Trophoblast cell (in vitro differentiated cells and primary cell): Measurements from ENCODE around the gene PRKAR1B.

Experiments
- DNase-seq, 2 donors: peaks; one replicate each; pipeline ENCODE4 v3.0.0-alpha.2; 2016
- H2AFZ ChIP-seq: 2 replicates; pipeline ENCODE4 v1.6.1; 2013; ENCODE audit warnings: low read length, moderate library complexity, mild to moderate bottlenecking; ENCODE audit not compliant: insufficient read depth, poor library complexity
- H2AK5ac ChIP-seq: 2 replicates; pipeline ENCODE4 v1.6.1; 2013; ENCODE audit warnings: mild to moderate bottlenecking, low read length
- H2BK120ac ChIP-seq: 2 replicates; pipeline ENCODE4 v1.6.1; 2013; ENCODE audit warnings: low read length, mild to moderate bottlenecking, moderate library complexity; ENCODE audit not compliant: insufficient read depth, poor library complexity
- H2BK12ac ChIP-seq: 2 replicates; pipeline ENCODE4 v1.6.1; 2013; ENCODE audit warnings: mild to moderate bottlenecking, low read length, moderate library complexity
- H2BK5ac ChIP-seq: 2 replicates; pipeline ENCODE4 v1.6.1; 2013; ENCODE audit warnings: low read length, low read depth, moderate library complexity, mild to moderate bottlenecking; ENCODE audit not compliant: poor library complexity
- H3K14ac ChIP-seq: 2 replicates; pipeline ENCODE4 v1.6.1; 2013; ENCODE audit warnings: mild to moderate bottlenecking, low read length
- H3K18ac ChIP-seq: 2 replicates; pipeline ENCODE4 v1.6.1; 2013; ENCODE audit warnings: mild to moderate bottlenecking, low read length
- H3K23ac ChIP-seq: 2 replicates; pipeline ENCODE4 v1.6.1; 2013; ENCODE audit warnings: low read length
- H3K27ac ChIP-seq: 2 replicates; pipeline ENCODE4 v1.5.1; 2013; ENCODE audit warnings: low read depth, mild to moderate bottlenecking, inconsistent platforms, low read length, moderate library complexity
- H3K27me3 ChIP-seq: 2 replicates; pipeline ENCODE4 v1.6.1; 2013; ENCODE audit warnings: inconsistent platforms, mild to moderate bottlenecking, low read length, moderate library complexity; ENCODE audit not compliant: insufficient read depth
- H3K36me3 ChIP-seq, 2 experiments: 1 replicate in 1 of 2; 2 replicates in 1 of 2; pipeline ENCODE4 v1.6.1; 2013; ENCODE audit warnings: low read length in 2 of 2, mild to moderate bottlenecking in 2 of 2, moderate library complexity in 1 of 2; ENCODE audit not compliant: insufficient read depth in 2 of 2, control insufficient read depth in 1 of 2
- H3K4ac ChIP-seq: 2 replicates; pipeline ENCODE4 v1.6.1; 2013; ENCODE audit warnings: low read depth, mild to moderate bottlenecking, low read length, moderate library complexity
- H3K4me1 ChIP-seq, 2 experiments: 1 replicate in 1 of 2; 2 replicates in 1 of 2; pipeline ENCODE4 v1.6.1; 2013; ENCODE audit warnings: low read length in 2 of 2, mild to moderate bottlenecking in 2 of 2, moderate library complexity in 1 of 2; ENCODE audit not compliant: insufficient read depth in 2 of 2, control insufficient read depth in 1 of 2
- H3K4me2 ChIP-seq: 2 replicates; pipeline ENCODE4 v1.6.1; 2013; ENCODE audit warnings: inconsistent platforms, mild to moderate bottlenecking, low read length, moderate library complexity
- H3K4me3 ChIP-seq: 2 replicates; pipeline ENCODE4 v1.5.1; 2013; ENCODE audit warnings: mild to moderate bottlenecking, low read depth, low read length, inconsistent platforms
- H3K79me1 ChIP-seq: one replicate; pipeline ENCODE4 v1.6.1; 2013; ENCODE audit warnings: low read length
- H3K79me2 ChIP-seq: 2 replicates; pipeline ENCODE4 v1.6.1; 2013; ENCODE audit warnings: low read length, mild to moderate bottlenecking; ENCODE audit not compliant: control insufficient read depth, insufficient read depth, poor library complexity
- H3K9ac ChIP-seq: 2 replicates; pipeline ENCODE4 v1.6.1; 2013; ENCODE audit warnings: mild to moderate bottlenecking, low read length
- H3K9me3 ChIP-seq: 2 replicates; pipeline ENCODE4 v1.6.1; 2013; ENCODE audit warnings: low read depth, mild to moderate bottlenecking, control low read depth, inconsistent platforms, low read length; ENCODE audit not compliant: insufficient read depth
- H4K12ac ChIP-seq: 2 replicates; pipeline ENCODE4 v1.6.1; 2013; ENCODE audit warnings: low read depth, mild to moderate bottlenecking, low read length, moderate library complexity
- H4K8ac ChIP-seq: 2 replicates; pipeline ENCODE4 v1.6.1; 2013; ENCODE audit warnings: low read depth, mild to moderate bottlenecking, low read length, moderate library complexity
- H4K91ac ChIP-seq: one replicate; pipeline ENCODE4 v1.6.1; 2013; ENCODE audit warnings: low read depth, mild to moderate bottlenecking, low read length, moderate library complexity
- WGBS: extraction: QIAGEN DNeasy Blood & Tissue Kit; methylation state at CpG from one replicate; pipeline ENCODE4 v1.1.7; 2013; ENCODE audit warnings: missing lambda C conversion rate; ENCODE audit not compliant: insufficient read length, insufficient coverage; ENCODE audit errors: extremely low coverage; 5-methylcytosine and 5-hydroxymethylcytosine counted together

Gene PRKAR1B

GRCh38 chr7:699476-700170, 27.5 kb downstream of the PRKAR1B start:
- Histone ChIP-seq H3K9me3 (peaks cover 2% of the 10 kb centered on the region), H3K79me2 (no peaks in the 10 kb centered on the region), H3K4me1 (peaks cover 0 to 3% of the 10 kb centered on the region in 2 experiments), H3K9ac (no peak overlapping the region), H2AFZ (no peak overlapping the region), H4K91ac (no peak overlapping the region), H3K14ac (no peak overlapping the region), H2BK120ac (no peak overlapping the region), H4K8ac (no peak overlapping the region), H3K4me2 (no peak overlapping the region), H3K79me1 (no peaks in the 10 kb centered on the region), H2AK5ac (no peak overlapping the region), H2BK12ac (no peak overlapping the region), H2BK5ac (no peak overlapping the region), H3K27ac (no peak overlapping the region), H3K18ac (no peak overlapping the region), H3K23ac (no peak overlapping the region), H3K27me3 (no peaks in the 10 kb centered on the region), H3K36me3 (no peaks in the 10 kb centered on the region), H3K4me3 (no peak overlapping the region), H3K4ac (no peak overlapping the region), H4K12ac (no peak overlapping the region)
- no peak for DNase-seq
- no CpG with 5 or more reads among the region's 17 CpGs for WGBS

DNA sequence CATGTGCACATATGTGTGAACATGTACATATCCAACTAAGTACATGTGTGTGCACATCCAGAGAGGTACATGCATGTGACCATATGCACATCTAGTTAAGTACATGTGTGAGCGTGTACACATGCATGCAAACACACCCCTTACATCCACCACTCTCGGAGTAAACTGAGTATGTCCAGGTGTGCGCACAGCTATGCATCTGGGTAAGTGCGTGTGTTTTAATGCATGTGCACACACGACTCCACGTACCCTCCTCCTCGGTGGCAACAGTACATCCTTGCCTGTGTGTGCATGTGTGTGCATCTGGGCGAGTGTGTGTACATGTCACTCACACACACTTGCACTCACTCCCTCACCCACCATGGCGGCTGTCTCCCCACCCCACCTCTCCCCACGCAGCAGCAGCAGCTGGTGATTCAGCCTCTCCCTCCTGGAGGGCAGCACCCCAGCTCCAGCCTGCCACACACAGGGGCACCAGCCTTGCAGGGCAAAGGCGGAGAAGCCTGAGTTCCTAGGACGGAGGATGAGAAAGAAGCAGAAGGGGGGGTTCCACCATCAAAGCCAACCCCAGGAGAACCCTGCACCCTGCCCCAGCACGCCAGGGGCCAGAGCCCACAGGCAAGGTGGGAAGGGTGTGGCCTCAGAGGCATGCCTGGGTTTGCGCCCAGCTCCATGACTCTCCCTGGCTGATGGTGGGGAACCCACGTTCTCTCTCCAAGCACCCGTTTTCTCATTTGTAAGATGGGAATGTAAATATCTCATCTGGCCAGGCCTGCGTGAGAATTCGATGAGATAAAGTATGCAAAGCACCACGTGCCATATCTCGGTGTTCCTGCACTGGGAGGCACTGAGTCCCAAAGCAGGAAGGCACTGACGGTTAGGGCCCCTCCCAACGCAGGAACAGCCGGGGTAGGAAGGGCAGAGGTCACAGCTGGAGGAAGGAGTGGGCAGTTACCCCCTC, 28.3 kb downstream of the PRKAR1B start:
- Histone ChIP-seq H2AFZ (no peak overlapping the region), H3K27me3 (no peaks in the 10 kb centered on the region), H3K14ac (no peak overlapping the region), H3K79me1 (no peaks in the 10 kb centered on the region), H3K9me3 (peaks cover 2% of the 10 kb centered on the region), H2BK5ac (no peak overlapping the region), H3K27ac (no peak overlapping the region), H3K36me3 (no peaks in the 10 kb centered on the region), H2BK12ac (no peak overlapping the region), H2BK120ac (no peak overlapping the region), H2AK5ac (no peak overlapping the region), H3K18ac (no peak overlapping the region), H3K9ac (no peak overlapping the region), H3K4me2 (no peak overlapping the region), H3K23ac (no peak overlapping the region), H4K12ac (no peak overlapping the region), H4K8ac (no peak overlapping the region), H3K4ac (no peak overlapping the region), H3K4me1 (peaks cover 0 to 3% of the 10 kb centered on the region in 2 experiments), H3K79me2 (no peaks in the 10 kb centered on the region), H4K91ac (no peak overlapping the region), H3K4me3 (no peak overlapping the region)
- no peak for DNase-seq
- WGBS, result no CpG with 5 or more reads among the region's 23 CpGs

DNA sequence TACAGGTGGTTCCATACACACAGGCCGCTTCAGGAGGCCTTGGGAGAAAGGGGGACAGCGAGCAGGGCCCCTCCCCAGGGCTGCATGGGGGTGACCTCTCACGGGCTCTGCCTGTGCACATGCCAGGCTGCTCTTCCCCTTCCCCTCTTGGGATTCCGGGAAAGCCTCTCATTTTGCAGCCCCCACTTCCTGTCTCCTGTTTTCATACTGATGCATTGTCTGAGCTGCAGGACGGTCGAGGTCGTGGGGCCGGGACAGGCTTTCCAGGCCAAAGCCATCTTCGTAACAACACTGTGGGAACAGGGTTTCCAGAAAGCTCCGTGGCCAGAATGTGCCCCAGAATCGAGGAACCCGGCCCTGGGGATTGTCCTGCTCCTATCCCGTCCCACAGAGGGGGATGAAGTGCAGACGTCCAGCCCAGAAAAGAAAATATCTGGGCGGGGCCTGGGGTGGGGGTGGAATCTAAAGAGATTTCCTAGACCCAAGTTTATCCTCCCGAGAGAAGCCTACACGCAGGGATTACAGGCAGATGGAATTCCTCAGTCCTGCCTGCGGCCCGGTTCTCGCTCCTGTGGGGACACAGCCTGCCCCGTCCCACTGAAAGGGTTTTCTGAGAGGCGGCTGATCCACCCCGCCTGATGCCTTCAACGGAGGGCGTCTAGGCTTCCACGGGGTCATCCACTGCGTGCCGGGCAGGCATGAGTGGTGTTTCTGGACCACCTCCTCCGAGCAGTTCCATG, 30.1 kb downstream of the PRKAR1B start:
- Histone ChIP-seq H2BK120ac (no peak overlapping the region), H3K36me3 (no peaks in the 10 kb centered on the region), H2BK5ac (no peak overlapping the region), H3K79me2 (no peaks in the 10 kb centered on the region), H3K4me2 (no peak overlapping the region), H3K9ac (no peak overlapping the region), H3K27ac (no peak overlapping the region), H4K12ac (no peak overlapping the region), H2AK5ac (no peak overlapping the region), H3K4me1 (peaks cover 0 to 3% of the 10 kb centered on the region in 2 experiments), H3K79me1 (no peaks in the 10 kb centered on the region), H2AFZ (no peak overlapping the region), H4K91ac (no peak overlapping the region), H3K9me3 (peaks cover 2% of the 10 kb centered on the region), H3K18ac (no peak overlapping the region), H3K4ac (no peak overlapping the region), H3K14ac (no peak overlapping the region), H2BK12ac (no peak overlapping the region), H3K4me3 (no peak overlapping the region), H4K8ac (no peak overlapping the region), H3K23ac (no peak overlapping the region), H3K27me3 (no peaks in the 10 kb centered on the region)
- DNase-seq, result no peak
- no CpG with 5 or more reads among the region's 29 CpGs for WGBS

- Histone ChIP-seq H3K27me3 (no peaks in the 10 kb centered on the region), H3K4ac (no peak overlapping the region), H3K79me2 (no peaks in the 10 kb centered on the region), H3K36me3 (no peaks in the 10 kb centered on the region), H4K8ac (no peak overlapping the region), H3K14ac (no peak overlapping the region), H3K27ac (no peak overlapping the region), H3K4me1 (peaks cover 0 to 3% of the 10 kb centered on the region in 2 experiments), H3K4me2 (no peak overlapping the region), H2AFZ (no peak overlapping the region), H3K4me3 (no peak overlapping the region), H2BK5ac (no peak overlapping the region), H3K79me1 (no peaks in the 10 kb centered on the region), H2BK12ac (no peak overlapping the region), H3K9me3 (peaks cover 2% of the 10 kb centered on the region), H3K18ac (no peak overlapping the region), H2AK5ac (no peak overlapping the region), H2BK120ac (no peak overlapping the region), H4K12ac (no peak overlapping the region), H3K23ac (no peak overlapping the region), H4K91ac (no peak overlapping the region), H3K9ac (no peak overlapping the region)
- WGBS, result no CpG with 5 or more reads among the region's 9 CpGs
- DNase-seq, result no peak
These were observed 30.7 kb downstream of the PRKAR1B start for GRCh38 chr7:696426-696811.
